Activated gamma-delta T cell treated with anti-CD3 and anti-CD28 coated beads, Interleukin-2, amount 50 U/mL, for 16 hours (primary cell): ENCODE data around the gene NCK2.
A peak's percentile ranks its signal among the peaks of the same experiment; 100 is the strongest.

Experiments
- DNase-seq: peaks from one replicate; pipeline ENCODE4 v3.0.0-alpha.2; 2020; ENCODE audit warnings: low read depth

NCK2 gene

DNA sequence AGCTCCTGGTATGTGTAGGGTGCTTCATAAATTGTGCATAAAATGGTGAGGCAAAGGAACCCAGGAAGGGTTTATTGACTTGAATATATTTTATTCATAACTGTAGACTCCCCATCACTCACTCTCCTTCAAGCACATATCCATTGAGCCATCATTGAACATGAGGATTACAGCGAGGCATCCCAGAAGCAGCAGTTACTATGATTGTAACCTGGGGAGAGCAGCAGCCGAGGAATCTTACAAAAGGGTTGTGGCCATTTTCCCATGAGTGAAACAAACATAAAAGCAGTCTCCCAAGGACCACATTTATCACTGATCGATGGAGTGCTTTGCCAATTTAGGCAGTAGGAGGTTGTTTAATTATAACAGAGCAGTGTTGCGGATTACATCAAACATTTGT is 183.4 kb downstream of the NCK2 start:
- DNase-seq, result no peak

DNA sequence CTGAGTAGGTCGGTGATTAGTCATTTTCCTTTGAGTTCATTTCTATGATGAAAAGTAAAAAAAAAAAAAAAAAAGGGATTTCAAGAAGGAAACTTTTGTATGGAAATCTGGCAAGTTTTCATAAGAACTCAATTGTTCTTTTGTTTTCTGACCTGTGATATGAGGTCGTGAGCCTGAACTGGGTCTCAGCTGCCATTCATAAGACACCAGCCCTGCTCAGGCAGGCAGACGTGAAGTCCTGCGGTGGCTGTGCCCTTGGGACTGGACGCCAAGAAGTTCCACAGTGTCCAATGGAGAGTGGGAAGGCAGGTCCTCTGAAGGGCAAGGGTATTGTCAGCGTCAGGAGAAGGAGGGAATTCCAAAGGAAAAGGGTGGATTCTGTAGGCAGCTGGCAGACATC is 183.9 kb downstream of the NCK2 start:
- DNase-seq, result no peak

DNA sequence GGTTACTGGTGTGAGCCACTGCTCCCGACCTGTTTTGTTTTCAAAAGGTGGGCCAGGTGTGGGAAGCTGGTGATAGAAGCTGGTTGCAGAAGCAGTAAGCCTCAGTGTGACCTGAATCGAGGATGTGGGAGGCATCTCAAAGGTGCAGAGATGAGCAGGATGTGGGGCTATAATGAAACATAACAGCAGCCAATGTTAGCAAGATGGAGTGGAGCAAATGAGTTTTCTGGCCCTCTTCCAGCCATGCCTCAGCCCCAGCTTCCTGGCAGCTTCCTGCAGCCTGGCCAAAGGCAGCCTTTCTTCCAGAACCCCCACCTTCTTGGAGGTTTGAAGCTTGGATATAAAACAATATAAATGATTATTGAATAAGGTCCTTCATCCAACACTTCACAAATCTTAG is 184.8 kb downstream of the NCK2 start:
- peak; percentile 20 for DNase-seq

DNA sequence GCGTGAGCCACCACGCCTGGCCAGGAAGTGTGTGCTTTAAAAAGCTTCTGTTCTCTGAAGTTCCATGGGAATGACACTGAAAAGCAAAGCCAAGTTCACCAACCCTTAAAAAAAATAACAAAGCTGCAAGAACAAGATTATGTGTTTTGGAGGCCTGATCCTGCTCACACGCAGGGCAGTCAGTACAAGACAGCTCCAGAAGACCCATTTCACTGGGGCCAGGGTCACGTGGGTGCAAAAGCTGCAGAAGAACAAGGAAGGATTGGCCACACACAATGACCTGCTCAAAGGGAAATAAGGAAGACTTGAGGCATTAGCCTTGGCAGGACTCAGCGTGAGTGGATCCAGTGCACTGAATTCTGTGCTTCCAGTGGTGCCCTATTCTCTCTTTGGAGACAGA is 187.9 kb downstream of the NCK2 start:
- DNase-seq, result no peak

DNA sequence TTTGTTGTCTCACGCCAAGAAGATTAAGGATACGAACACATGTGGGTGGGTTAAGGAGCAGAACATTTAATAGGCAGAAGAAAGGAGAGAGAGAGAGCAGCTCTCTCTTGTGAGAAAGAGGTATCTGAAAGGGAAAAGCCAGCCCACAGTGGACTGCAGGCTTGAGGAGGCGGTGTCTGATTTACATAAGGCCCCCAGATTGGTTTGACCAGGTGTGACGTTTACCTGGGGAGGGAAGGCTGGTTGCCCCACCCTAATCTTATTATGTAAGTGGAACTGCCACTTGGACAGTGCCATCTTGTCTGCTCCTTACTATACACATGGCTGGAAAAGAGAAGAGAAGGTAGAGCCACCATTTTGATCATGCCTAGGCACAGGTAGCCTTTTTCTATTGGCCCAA is 189.2 kb downstream of the NCK2 start:
- DNase-seq, result no peak

DNA sequence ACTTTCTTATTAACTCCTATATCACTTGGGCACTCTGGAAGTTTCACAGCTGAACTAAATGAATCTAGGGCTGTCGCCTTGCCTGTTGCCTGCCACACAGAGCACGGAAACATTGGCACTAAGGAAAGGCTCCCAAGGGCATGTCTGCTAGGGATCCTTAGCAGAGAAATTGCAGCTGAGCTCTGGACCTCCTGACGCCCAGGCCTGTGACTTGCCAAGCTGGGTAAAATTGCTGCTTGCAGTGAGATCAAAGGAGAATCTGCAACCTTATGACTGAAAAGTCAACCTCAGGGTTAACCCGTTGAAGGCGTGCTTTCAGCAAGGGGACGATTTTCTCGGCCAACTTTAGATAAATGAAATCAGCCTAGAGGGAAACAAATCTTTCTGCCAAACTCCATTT is 189.8 kb downstream of the NCK2 start:
- DNase-seq, result no peak

DNA sequence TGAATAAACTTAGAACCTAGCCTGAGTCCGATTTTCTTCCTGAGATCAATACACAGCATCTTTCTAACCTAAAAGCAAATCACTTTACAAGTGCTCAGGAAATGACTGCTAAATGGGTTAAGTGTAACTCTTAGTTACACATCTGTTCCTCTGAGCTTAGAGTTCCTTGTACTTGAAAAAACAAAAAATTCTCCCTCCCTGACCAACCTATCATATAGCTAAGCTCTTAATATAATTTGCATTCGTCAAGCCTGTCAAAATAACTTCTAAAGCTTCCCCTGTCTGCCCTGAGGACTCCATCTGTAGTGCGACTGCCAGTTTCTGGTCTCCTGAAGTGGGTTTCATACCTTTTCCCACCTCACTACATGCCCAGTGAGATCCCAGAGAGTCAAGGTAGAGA is 190.4 kb downstream of the NCK2 start:
- no peak for DNase-seq

DNA sequence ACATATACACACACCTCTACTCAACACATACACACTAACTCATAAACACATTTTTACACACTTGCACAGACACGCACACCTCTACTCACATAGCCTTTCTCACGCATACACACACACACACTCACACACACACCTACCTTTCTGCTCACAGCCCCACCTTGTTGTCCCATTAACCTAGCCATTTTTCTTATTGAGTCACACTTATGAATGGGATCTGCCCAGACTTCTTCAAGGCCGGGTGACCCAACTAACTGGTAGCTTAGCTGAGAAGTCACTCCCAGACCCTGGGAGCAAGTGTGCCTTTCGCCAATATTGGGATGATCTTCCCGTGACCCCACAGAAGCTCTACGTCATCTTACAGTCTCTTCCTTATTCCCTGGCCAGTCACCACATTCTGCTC is 192.2 kb downstream of the NCK2 start:
- no peak for DNase-seq

DNA sequence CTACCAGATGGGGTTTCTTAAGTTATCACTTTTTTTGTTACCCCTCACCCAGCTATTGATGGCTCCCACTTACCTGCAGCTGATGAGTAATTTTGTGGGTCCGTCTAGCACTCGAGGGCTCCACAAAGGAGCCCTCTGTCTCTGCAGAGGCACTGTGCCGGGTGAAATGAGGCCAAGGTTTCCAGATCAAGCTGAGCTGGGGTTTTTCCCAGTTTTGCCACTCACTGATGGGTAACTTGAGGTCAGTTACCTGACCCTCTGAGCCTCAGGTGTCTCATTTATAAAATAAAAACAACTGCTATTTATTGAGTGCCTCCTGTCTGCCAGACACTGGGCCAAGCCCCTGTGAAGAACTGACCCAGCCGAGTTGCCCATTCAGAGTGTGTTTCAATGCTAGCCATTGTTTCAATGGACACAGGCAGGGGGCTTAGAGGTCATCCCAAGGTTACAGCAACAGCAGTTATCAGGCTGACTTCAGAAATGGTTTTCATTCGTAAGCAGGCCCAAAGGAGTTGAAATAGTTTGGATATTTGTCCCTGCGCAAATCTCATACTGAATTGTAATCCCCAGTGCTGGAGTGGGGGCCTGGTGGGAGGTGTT is 192.9 kb downstream of the NCK2 start:
- DNase-seq, result no peak
